CD4-positive, alpha-beta T cell treated with Interleukin-1 beta for 1 hour (primary cell): ENCODE results near the gene KRTAP9-2.
"Not testable (repeated sequence)": the region's sequence is repeated elsewhere in the genome, so short reads cannot be mapped to it uniquely, and the experiment has no call there.

Experiments
- DNase-seq, 2 donors: peaks; one replicate each; pipeline ENCODE4 v3.0.0-alpha.2; 2020 to 2022

KRTAP9-2 gene

GRCh38 chr17:41226598-41227095 lies at the start of gene KRTAP9-2:
KRTAP9-2 (plus strand) TSS chr17:41226648; CDS start chr17:41226655, 7 bp downstream.
- DNase-seq, result not testable (repeated sequence)

GRCh38 chr17:41176744-41177387 lies 49.6 kb upstream of the KRTAP9-2 start:
- DNase-seq, result no peak

- DNase-seq, result no peak
Observed at GRCh38 chr17:41177727-41178271, 48.6 kb upstream of the KRTAP9-2 start, which contains the start of gene KRTAP4-2. KRTAP4-2 (minus strand) TSS chr17:41178221; CDS start chr17:41178164, 57 bp downstream.

GRCh38 chr17:41178341-41178740 lies 48.1 kb upstream of the KRTAP9-2 start:
- no peak for DNase-seq

GRCh38 chr17:41178843-41179616 lies 47.4 kb upstream of the KRTAP9-2 start:
- DNase-seq, result no peak

GRCh38 chr17:41184480-41184961 lies 41.9 kb upstream of the KRTAP9-2 start, which contains the start of gene KRTAP4-1:
KRTAP4-1 (minus strand) TSS chr17:41184911; CDS start chr17:41184854, 57 bp downstream.
- no peak for DNase-seq

GRCh38 chr17:41185001-41185400 lies 41.4 kb upstream of the KRTAP9-2 start:
- no peak for DNase-seq

GRCh38 chr17:41186872-41187271 lies 39.6 kb upstream of the KRTAP9-2 start:
- DNase-seq, result no peak

- DNase-seq, result not testable (repeated sequence)
Observed at GRCh38 chr17:41189837-41190318, 36.6 kb upstream of the KRTAP9-2 start, which contains the start of gene KRTAP9-1. KRTAP9-1 (plus strand) TSS chr17:41189887; CDS start chr17:41189887, 0 bp downstream.

GRCh38 chr17:41190328-41190727 lies 36.1 kb upstream of the KRTAP9-2 start:
- DNase-seq, result no peak

- no peak for DNase-seq
Observed at GRCh38 chr17:41196068-41196467, 30.4 kb upstream of the KRTAP9-2 start.

GRCh38 chr17:41199421-41200078 lies 26.9 kb upstream of the KRTAP9-2 start:
- DNase-seq, result no peak

GRCh38 chr17:41211845-41212466 lies 14.5 kb upstream of the KRTAP9-2 start:
- no peak for DNase-seq

- no peak for DNase-seq
Observed at GRCh38 chr17:41212524-41213169, 13.8 kb upstream of the KRTAP9-2 start.

GRCh38 chr17:41215681-41216080 lies 10.8 kb upstream of the KRTAP9-2 start:
- no peak for DNase-seq

GRCh38 chr17:41223821-41224220 lies 2.6 kb upstream of the KRTAP9-2 start:
- no peak for DNase-seq

GRCh38 chr17:41226051-41226450 lies 397 bp upstream of the KRTAP9-2 start:
- no peak for DNase-seq

- DNase-seq, result no peak
Observed at GRCh38 chr17:41230094-41230493, 3.6 kb downstream of the KRTAP9-2 start.

- DNase-seq, result no peak
Observed at GRCh38 chr17:41231731-41232130, 5.3 kb downstream of the KRTAP9-2 start.

- DNase-seq, result not testable (repeated sequence)
Observed at GRCh38 chr17:41232399-41233105, 6.1 kb downstream of the KRTAP9-2 start, which contains the start of gene KRTAP9-3. KRTAP9-3 (plus strand) TSS chr17:41232449; CDS start chr17:41232502, 53 bp downstream.

- DNase-seq, result not testable (repeated sequence)
Observed at GRCh38 chr17:41237116-41237515, 10.7 kb downstream of the KRTAP9-2 start.
